Superior temporal gyrus (tissue), 1 donor: Measurements from ENCODE around the gene FBXO15.

Source experiments
- DNase-seq: peaks from one replicate; pipeline ENCODE4 v3.0.0-alpha.2; 2016; ENCODE audit errors: extremely low spot score

The FBXO15 gene

GRCh38 chr18:74113711-74114110 is 33.9 kb downstream of the FBXO15 start:
- no peak for DNase-seq

GRCh38 chr18:74110976-74111375 is 36.7 kb downstream of the FBXO15 start:
- no peak for DNase-seq

GRCh38 chr18:74110149-74110548 is 37.5 kb downstream of the FBXO15 start:
- no peak for DNase-seq

GRCh38 chr18:74108460-74108859 is 39.2 kb downstream of the FBXO15 start:
- no peak for DNase-seq

- DNase-seq = no peak
Observed at GRCh38 chr18:74097803-74098202, 49.8 kb downstream of the FBXO15 start.

GRCh38 chr18:74092922-74093321 is 54.7 kb downstream of the FBXO15 start:
- no peak for DNase-seq

GRCh38 chr18:74084184-74084855 is 63.3 kb downstream of the FBXO15 start:
- no peak for DNase-seq

- DNase-seq = no peak
Observed at GRCh38 chr18:74083557-74083952, 64.1 kb downstream of the FBXO15 start.

GRCh38 chr18:74082742-74083556 is 64.7 kb downstream of the FBXO15 start:
- no peak for DNase-seq

GRCh38 chr18:74081966-74082741 is 65.5 kb downstream of the FBXO15 start:
- peak; percentile 73 for DNase-seq

GRCh38 chr18:74078257-74078656 is 69.4 kb downstream of the FBXO15 start:
- no peak for DNase-seq

GRCh38 chr18:74074668-74075564 is 72.7 kb downstream of the FBXO15 start:
- DNase-seq = no peak

GRCh38 chr18:74073957-74074667 is 73.5 kb downstream of the FBXO15 start:
- DNase-seq = no peak

GRCh38 chr18:74069178-74070050 is 78.2 kb downstream of the FBXO15 start:
- no peak for DNase-seq

GRCh38 chr18:74068296-74068695 is 79.3 kb downstream of the FBXO15 start:
- DNase-seq = no peak

- no peak for DNase-seq
Observed at GRCh38 chr18:74066018-74066417, 81.6 kb downstream of the FBXO15 start.

GRCh38 chr18:74065366-74065765 is 82.3 kb downstream of the FBXO15 start:
- no peak for DNase-seq

GRCh38 chr18:74064510-74064909 is 83.1 kb downstream of the FBXO15 start:
- no peak for DNase-seq

GRCh38 chr18:74063557-74063956 is 84.1 kb downstream of the FBXO15 start:
- DNase-seq = no peak

GRCh38 chr18:74063023-74063422 is 84.6 kb downstream of the FBXO15 start:
- no peak for DNase-seq
